ENCODE measurements around the gene ZNF275. TPM values are rescaled to one million over a fixed set of nuclear protein-coding genes. Genes with fewer than 3 reads are reported as not detected.

ZNF275 gene
- polyA plus RNA-seq, 1 donor from 2014 or later = 6.0 TPM

- Histone ChIP-seq H3K27me3 (ENCODE audit: insufficient read depth, low read depth, low read length) (no peaks in the 10 kb centered on the region), H3F3A (ENCODE audit: insufficient read depth, low read length, poor library complexity, severe bottlenecking) (no peaks in the 10 kb centered on the region), H3K27ac (ENCODE audit: low read length) (no peak overlapping the region), H3K36me3 (ENCODE audit: insufficient read depth, low read length) (no peaks in the 10 kb centered on the region), H3K4me2 (ENCODE audit: low read length) (no peak overlapping the region), H3K4me3 (ENCODE audit: low read length) (no peak overlapping the region), H3K9me2 (ENCODE audit: insufficient read depth, low read length) (no peaks in the 10 kb centered on the region), H3K9me3 (ENCODE audit: low read length) (no peaks in the 10 kb centered on the region), H3K79me2 (replicated peaks; ENCODE audit: insufficient read depth, low read length) (peaks cover 11% of the 10 kb centered on the region), H4K20me1 (ENCODE audit: insufficient read depth) (no peaks in the 10 kb centered on the region), H3K9ac (ENCODE audit: low read length) (no peak overlapping the region), H2AFZ (ENCODE audit: low read depth, low read length) (no peak overlapping the region)
- no peak for TF ChIP-seq SMC3 (conservative IDR thresholded peaks at IDR 0.05; ENCODE audit: poor library complexity)
- TF ChIP-seq RAD21 (conservative IDR thresholded peaks at IDR 0.05) = no peak
- TF ChIP-seq MXI1 (conservative IDR thresholded peaks at IDR 0.05; ENCODE audit: poor library complexity, severe bottlenecking) = no peak
- no peak for TF ChIP-seq REST (IDR thresholded peaks at IDR 0.05; ENCODE audit: borderline replicate concordance)
- TF ChIP-seq POLR2AphosphoS5 (IDR thresholded peaks at IDR 0.05) = no peak
- TF ChIP-seq CTCF (IDR thresholded peaks at IDR 0.05; ENCODE audit: poor library complexity, severe bottlenecking) = no peak
- TF ChIP-seq EZH2 (IDR thresholded peaks at IDR 0.05; ENCODE audit: borderline replicate concordance, insufficient read depth, low read length, poor library complexity, severe bottlenecking) = no peak
- no peak for TF ChIP-seq EP300 (conservative IDR thresholded peaks at IDR 0.05; ENCODE audit: poor library complexity, severe bottlenecking)
- no peak for TF ChIP-seq TAF1 (IDR thresholded peaks at IDR 0.05; ENCODE audit: low read depth)
These were observed 4.9 kb downstream of the ZNF275 start for GRCh38 chrX:153338836-153339235.

GRCh38 chrX:153339662-153340061, 5.7 kb downstream of the ZNF275 start:
- H3K4me3 ChIP-seq (ENCODE audit: low read length) = no peak overlapping the region
- H3K36me3 ChIP-seq (ENCODE audit: insufficient read depth, low read length) = no peaks in the 10 kb centered on the region
- H3F3A ChIP-seq (ENCODE audit: insufficient read depth, low read length, poor library complexity, severe bottlenecking) = no peaks in the 10 kb centered on the region
- no peaks in the 10 kb centered on the region for H3K27me3 ChIP-seq (ENCODE audit: insufficient read depth, low read depth, low read length)
- H3K9me3 ChIP-seq (ENCODE audit: low read length) = no peaks in the 10 kb centered on the region
- H3K79me2 ChIP-seq (replicated peaks; ENCODE audit: insufficient read depth, low read length) = peaks cover 11% of the 10 kb centered on the region
- no peak overlapping the region for H3K27ac ChIP-seq (ENCODE audit: low read length)
- no peak overlapping the region for H2AFZ ChIP-seq (ENCODE audit: low read depth, low read length)
- H3K4me2 ChIP-seq (ENCODE audit: low read length) = no peak overlapping the region
- no peaks in the 10 kb centered on the region for H4K20me1 ChIP-seq (ENCODE audit: insufficient read depth)
- H3K9me2 ChIP-seq (ENCODE audit: insufficient read depth, low read length) = no peaks in the 10 kb centered on the region
- H3K9ac ChIP-seq (ENCODE audit: low read length) = no peak overlapping the region
- TF ChIP-seq EP300 (conservative IDR thresholded peaks at IDR 0.05; ENCODE audit: poor library complexity, severe bottlenecking) (no peak), CTCF (IDR thresholded peaks at IDR 0.05; ENCODE audit: poor library complexity, severe bottlenecking) (no peak), REST (IDR thresholded peaks at IDR 0.05; ENCODE audit: borderline replicate concordance) (no peak), POLR2AphosphoS5 (IDR thresholded peaks at IDR 0.05) (no peak), SMC3 (conservative IDR thresholded peaks at IDR 0.05; ENCODE audit: poor library complexity) (no peak), RAD21 (conservative IDR thresholded peaks at IDR 0.05) (no peak), TAF1 (IDR thresholded peaks at IDR 0.05; ENCODE audit: low read depth) (no peak), MXI1 (conservative IDR thresholded peaks at IDR 0.05; ENCODE audit: poor library complexity, severe bottlenecking) (no peak), EZH2 (IDR thresholded peaks at IDR 0.05; ENCODE audit: borderline replicate concordance, insufficient read depth, low read length, poor library complexity, severe bottlenecking) (no peak)
